Activated CD8-positive, alpha-beta memory T cell treated with anti-CD3 and anti-CD28 coated beads for 1 hour (primary cell): Measurements from ENCODE around the gene PTPRF.
"Not testable (repeated sequence)": the region's sequence is repeated elsewhere in the genome, so short reads cannot be mapped to it uniquely, and the experiment has no call there.

ENCODE experiments used
- DNase-seq, 2 donors: peaks; one replicate each; pipeline ENCODE4 v3.0.0-alpha.2; 2020; ENCODE audit warnings: low read depth in 1 of 2; ENCODE audit errors: extremely low read depth in 1 of 2

The PTPRF gene

DNA sequence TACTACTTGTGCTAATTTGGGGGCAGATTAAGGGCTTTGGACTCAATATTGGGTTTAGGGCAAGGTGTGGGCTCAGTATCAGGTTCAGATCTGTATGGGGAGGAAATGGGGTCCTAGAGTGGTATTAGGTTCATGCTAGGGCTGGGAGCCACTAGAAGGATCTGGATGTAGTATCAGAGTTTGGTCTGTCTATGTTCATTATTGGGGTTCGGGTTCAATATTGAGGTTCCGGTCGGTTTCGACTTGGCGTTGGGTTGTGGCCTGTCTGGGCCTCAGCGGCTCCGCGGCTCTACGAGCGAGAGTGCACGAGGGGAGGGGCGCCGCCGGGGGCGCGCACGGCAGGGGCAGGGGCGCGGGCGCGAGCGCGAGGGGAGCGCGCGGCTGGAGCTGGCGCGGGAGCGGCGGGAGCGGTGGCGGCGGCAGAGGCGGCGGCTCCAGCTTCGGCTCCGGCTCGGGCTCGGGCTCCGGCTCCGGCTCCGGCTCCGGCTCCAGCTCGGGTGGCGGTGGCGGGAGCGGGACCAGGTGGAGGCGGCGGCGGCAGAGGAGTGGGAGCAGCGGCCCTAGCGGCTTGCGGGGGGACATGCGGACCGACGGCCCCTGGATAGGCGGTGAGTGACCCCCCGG lies at the start of gene PTPRF:
TSS of gene PTPRF (plus strand) at position 401 of the 624 bp plus-strand sequence. CDS start 14,193 bp downstream, outside the sequence.
- no peak for DNase-seq

DNA sequence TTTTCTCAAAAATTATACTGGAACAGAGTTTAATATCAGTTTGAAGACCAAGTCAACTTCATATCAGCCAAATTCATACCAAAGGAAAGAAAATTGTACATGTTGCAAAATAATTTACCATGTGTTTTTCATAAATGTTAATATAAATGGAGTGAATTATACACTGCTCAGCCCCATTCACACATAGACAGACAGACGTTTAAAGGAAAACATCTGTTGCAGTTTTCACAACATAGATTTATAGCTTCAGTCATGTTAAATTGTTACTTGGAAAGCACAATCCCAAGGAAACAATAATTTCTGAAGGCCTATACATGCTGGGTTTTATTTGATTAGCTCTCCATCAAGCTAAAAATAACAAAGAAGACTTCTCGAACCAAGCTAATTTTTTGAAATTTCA lies 49.2 kb upstream of the PTPRF start:
- no peak for DNase-seq

DNA sequence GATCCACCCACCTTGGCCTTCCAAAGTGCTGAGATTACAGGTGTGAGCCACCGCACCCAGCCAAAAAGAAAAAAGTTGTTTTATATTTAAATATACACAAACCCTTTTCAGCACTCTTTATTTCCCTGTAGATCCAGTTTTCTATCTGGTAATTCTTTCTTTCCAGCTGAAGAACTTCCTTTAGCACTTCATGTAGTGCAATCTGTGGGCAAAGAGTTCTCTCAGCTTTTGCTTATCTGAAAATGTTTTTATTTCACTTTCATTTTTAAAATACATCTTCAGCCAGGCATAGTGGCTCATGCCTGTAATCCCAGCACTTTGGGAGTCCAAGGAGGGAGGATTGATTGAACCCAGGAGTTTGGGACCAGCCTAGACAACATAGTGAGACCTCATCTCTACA lies 48.5 kb upstream of the PTPRF start:
- no peak for DNase-seq

DNA sequence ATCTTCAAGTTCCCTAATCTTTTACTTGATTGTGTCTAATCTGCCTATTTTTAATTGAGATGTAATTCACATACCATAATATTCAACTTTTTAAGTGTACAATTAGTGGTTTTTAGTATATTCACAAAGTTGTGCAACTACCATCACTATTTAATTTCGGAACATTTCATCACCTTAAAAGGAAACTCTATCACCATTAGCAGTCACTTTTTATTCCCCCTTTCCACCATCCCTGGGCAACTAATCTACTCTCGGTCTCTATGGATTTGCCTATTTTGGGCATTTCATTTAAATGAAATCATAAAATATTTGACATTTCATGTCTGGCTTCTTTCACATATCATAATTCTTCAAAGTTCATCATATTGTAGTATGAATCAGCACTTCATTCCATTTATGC lies 46.3 kb upstream of the PTPRF start:
- DNase-seq, result no peak

DNA sequence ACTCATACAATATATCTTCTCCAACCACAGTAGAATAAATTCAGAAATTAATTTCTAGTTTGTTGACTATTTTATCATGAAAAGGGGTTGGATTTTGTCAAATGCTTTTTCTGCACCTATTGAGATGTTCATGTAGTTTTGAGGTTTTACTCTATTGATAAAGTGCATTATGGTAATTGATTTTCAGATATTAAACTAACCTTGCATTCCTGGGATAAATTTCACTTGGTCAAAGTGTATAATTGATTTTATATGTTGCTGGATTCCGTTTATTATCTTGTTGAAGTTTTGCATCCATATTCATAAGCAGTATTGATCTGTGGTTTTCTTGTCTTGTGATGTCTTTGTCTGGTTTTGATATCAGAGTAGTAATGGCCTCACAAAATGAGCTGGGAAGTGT lies 42.5 kb upstream of the PTPRF start:
- no peak for DNase-seq

DNA sequence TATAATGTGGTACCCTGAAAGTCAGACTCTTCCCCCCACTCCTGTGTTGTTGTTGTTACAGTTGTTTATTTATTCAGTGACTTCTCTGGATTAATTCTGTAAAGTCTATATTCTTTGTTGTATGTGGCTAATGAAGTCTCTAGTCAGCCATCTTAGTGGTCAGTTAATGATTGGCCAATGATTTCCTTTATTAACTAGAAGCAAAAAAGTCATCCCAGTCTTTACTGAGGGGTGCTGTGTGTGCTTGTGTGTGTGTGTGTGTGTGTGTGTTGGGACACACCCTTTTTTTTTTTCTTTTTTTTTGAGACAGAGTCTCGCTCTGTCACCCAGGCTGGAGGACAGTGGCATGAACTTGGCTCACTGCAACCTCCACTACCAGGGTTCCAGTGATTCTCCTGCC lies 39.6 kb upstream of the PTPRF start:
- no peak for DNase-seq

DNA sequence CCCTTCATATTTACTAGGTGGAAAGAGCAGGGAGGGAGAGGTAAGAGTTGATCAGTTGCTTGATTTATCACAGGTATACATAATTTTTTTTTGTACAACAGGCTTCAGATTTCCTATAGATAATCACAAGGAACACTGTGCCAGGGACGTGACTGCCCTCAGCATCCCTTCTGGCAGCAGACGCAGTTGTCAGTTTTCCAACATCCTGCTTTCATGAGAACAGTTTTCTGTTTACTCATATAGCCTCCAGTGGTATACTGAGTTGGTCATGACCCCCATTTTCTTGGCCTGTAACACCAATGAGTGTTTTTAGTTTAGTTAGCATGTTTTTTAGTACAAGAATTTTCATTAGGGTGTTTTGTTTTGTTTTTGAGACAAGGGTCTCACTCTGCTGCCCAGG lies 37.9 kb upstream of the PTPRF start:
- DNase-seq, result no peak

DNA sequence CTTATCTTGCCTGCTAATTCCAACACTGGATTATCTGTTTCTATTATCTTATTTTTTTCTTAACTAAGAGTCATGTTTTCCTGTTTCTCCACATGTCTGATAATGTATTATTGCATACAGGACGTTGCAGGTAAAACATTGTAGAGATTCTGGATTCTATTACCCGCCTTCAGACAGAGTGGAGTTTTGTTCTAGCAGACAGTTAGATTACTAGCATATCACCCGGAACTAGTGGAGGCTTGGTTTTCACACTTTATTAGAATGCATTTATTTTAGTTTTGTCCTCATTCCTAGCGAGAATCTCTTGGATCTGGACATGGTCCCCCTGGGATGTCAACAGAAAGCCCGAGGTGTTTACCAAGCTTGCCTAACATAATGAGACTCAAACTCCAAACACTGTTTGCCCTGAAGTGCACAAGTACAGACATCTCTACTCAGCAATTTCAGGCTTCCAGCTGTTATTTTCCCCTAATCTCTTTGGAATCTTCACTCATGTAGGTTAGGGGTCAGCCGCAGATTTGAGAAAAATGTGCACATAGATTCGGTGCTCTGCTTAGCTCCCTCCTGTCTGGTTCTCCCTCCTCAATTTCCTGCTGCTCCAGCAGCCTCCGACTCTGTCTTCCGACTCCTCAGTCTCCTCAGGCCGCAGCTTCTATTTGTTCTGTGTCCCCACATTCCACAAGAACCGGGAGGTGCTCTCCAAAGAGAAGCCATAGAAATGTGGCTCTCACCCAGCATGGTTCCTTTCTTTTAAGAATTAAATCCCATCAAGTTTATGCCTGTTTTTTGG lies 36.8 kb upstream of the PTPRF start:
- no peak for DNase-seq

DNA sequence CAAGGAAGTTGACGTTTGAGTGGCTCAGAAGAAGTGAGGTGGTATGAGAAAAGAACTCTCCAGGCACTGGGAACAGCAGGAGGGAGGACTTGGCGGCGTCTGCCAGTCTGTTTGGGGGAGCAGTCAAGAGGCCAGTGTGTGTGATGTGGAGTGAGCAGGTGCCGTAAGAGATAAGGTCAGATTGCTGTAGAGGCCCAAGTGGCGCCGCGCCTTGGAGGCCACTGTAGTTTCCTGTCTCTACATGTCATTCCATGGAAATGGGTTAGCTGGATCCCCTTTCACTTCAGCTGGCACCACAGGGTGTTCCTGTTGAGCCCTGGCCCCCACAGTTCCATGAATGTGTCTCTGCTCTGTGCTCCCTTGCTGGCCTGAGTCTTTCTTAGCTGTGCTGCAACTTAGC lies 35.5 kb upstream of the PTPRF start:
- DNase-seq, result no peak

DNA sequence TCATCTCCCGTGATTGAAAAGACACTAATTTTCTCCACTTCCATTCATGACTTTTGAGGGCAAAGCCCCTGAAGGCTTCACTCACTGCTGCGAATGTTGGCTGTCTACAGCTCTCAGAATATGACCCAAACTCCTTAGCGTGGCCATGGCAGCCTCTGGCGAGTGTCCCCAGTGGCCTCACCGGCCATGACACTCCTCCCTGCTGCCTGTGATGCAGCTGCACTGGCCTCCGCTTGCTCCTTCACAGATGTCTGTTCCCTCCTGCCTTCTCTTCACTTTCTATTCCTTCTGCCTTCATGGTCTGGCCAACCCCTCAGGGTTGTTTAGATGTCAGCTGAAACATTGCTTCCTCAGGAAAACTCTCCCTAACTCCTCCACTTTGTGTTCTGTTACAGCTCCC lies 30.8 kb upstream of the PTPRF start:
- no peak for DNase-seq

DNA sequence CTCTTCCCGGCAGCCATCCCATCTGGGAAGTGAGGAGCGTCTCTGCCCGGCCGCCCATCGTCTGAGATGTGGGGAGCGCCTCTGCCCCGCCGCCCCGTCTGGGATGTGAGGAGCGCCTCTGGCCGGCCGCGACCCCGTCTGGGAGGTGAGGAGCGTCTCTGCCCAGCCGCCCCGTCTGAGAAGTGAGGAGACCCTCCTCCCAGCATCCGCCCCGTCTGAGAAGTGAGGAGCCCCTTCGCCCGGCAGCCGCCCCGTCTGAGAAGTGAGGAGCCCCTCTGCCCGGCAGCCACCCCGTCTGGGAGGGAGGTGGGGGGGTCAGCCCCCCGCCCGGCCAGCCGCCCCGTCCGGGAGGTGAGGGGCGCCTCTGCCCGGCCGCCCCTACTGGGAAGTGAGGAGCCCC lies 28.9 kb upstream of the PTPRF start:
- DNase-seq, result not testable (repeated sequence)

DNA sequence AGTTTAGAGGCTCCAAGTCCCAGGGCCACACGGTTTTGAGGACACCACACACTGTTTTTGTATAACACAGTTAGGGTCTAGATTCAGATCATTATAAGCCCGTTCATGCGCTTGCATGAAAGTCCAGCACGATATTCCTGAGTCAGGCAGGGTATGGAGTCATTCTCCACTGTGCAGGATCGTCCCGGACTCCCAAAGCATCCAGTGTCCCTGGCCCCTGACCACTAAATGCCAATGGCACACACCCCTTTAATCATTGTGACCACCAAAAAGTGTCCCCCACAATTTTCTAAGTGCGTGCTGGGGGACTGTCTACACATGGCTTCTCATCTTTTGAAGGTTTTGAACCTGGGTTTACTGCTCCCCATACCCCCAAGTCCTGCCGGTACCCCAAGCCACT lies 27.1 kb upstream of the PTPRF start:
- no peak for DNase-seq

DNA sequence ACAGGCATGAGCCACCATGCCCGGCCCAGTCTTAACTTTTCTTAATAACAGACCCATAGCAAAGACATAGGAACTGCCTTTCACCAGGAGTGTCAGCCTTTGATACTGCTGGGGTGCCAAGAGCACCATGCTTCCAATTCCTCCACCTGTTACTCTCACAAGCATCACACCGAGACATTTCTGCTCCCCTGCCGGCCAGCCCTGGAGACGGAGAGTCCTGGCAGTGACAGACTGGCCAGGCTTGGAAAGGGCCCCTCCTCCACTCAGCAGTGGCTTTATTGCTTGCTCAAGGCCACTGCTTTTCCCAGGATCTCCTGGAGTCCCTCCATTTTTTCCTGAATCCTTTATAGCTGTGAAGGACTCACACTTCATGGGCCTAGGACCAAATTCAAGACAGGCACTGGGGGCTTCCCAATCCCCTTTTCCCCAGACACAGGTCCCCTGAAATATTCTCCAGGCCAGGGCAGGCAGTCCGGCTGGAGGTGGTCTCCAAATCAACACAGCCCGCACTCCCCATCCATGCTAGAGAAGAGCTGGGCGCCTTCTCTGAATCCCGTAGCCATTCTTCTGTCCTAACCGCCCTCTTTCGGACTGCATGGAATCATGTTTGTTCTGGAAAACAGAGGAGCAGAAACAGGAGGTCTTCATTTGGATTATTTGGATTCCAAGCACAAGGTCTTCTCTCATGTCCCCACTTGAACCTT lies 25.5 kb upstream of the PTPRF start:
- DNase-seq, result no peak

DNA sequence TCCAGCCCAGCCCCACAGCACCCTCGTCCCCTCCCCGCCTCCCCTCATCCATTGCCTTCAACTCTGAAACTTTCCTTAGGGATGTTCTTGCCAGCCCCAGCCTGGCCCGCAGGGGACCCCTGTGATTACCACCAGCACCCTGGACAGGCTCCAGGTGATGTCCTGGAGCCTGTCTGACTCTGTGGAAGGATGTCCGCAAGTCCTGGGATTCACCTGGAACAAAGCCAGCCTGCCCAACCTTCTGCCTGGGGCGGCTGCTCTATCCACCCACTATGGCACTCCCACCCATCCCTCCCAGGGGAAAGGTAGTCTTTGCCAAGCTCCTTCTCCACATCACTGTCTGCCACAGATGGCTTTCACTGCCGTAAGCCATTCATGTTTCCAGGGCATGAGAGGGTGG lies 24.4 kb upstream of the PTPRF start:
- no peak for DNase-seq

DNA sequence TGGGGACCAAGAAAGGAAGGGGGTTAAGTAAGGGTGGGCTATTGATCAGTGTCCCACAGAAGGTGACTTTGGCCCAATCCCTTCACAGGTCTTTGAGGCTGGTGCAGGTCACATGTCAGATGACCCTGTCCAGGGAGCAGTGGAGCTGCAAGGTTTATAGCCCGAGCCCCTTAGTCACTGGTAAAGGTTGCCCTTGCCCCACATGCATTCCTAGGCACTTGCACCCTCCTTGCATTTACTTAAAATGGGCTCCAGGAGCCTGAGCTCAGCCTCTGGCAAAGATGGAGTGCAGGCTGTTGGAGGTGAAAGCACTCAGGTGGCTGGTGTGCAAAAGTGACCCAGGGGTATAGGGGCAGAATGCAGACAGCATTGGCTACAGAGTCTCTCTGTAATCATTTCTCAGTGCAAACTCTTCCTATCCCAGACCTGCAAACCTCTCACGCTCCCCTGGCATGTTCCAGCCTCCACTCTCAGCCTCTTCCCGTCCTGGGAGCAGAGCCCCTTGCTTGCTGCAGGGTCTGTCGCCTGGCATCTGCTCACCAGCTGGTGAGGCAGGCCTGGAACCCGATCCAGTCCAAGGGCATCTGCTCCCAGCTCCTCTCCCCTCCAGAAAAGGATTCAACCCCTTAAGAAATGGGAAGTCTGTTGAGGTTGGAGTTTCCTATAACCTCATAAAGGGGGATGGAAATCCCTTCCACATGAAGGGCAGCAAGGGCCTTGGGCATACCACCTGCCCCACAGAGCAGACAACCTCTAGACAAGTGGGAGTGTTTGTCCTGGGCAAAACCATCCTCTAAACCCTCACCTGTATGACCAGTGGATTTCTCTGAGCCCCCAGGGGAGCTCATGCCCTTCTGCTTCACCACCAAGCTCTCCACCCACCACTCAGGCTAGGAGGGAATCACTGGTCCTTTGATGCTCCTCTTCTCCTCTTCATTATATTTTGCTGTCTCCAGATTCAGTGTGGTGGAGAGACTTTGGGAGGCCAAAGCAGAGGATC lies 23.1 kb upstream of the PTPRF start:
- DNase-seq, result no peak

DNA sequence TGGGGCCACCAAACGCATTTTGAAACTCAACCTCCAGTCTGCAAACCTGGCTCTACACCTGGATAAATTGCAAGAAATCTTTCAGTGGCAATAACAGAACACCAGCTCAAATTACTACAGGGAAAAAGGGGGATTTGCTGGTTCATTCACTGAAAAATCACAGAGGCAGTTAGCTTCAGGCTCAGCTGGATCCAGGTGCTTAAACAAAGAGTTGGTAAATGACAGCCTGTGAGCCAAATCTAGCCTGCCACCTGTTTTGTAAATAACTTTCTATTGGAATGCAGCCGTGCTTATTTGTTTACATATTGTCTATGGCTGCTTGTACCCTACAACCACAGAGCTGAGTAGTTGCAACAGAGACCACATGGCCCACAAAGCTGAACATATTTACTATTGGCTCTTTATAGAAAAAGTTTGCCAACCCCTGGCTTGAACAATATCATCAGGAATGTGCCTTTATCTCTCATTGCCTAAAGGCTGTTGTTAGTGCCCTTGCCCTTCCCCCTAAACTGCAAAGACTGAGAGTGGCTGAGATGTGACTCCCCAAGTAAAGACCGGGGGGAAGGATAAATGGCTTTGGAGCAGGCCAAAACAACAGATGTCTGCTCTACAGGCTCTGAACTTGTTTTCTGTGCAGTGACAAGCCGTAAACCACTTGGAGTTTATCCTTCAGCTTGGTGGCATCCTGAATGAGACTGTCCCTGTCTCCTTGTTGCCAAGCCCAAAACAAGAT lies 21.5 kb upstream of the PTPRF start:
- DNase-seq, result no peak

DNA sequence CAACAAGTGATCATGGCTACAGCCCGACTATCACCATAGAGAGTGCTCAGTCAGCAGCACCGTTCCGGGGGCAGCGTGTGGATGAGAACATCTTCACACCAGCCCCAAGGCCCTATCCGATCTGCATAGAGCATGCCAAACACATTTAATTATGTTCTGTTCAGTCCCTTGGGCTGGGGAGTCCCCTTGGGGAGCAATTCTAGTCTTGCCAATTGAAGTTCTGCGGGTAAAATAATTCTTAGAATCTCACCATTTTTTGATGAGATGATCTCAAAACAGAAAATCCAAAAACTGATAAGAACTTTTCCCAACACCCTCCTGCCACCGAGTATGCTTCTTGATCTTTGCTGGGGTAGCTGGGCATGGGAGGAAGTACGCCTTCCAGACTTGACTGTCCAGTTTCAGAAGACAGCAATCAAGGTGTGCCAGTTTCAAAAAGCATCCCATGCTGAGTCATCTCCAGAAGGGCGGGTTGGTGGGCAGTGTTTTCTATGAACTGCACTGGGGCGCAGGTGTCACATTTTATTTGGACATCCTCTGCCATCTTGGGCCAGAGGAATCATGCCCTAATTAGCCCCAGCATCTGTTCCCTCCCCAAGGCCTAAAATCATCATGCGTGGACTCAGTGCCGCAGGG lies 20.8 kb upstream of the PTPRF start:
- no peak for DNase-seq

DNA sequence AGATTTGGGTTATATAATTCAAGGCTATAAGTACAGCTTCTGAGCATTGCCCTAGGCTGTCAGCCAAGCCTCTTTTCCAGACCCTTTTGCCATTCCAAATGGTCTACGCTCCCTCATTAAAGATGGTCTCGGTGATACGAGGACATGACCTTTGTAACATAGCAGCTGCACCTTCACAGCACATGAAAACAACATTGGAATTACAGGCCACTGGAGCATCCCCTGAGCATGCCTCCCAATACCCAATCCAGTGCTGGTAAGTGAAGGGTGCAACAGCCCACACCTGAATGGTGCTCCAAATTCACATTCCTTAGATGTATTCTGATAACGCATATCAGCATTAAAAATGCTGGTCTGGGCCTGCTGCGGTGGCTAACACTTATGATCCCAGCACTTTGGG lies 20.1 kb upstream of the PTPRF start:
- DNase-seq, result no peak

DNA sequence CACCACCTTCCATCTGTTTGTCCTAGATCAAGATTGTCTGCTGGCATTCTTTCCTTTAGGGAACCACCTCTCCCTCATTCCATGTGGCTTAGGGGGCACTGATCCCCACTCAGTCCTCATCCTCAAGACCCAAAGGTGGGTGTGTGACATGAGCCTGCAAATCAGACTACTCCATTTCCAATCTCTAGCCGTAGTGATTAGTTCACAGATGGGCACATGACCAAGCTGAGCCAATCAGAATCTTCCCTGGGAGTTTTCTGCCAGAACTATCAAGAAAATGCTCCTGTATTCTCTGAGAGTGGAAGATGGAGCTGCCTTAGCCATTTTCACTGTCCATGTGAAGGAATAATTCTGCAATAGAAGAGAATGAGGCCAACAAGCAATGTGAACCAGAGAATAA lies 19.3 kb upstream of the PTPRF start:
- DNase-seq, result no peak

DNA sequence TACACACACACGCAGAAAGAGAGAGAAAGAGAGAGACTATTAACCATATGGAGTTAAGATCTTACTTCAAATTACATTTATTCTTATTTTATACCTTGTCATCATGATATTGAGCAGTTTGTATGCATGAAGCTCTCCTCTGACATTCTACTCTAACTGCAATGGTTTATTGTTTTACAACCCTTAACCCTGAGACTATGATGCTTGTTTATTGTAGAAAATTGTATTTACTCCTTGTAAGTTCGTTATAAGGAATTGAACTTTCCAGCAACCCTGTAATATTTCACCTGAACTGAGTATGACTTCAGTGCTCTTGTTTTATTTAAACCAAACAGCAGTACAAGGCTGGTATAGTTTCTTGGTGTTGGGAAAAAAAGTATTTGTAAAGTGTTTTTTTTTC lies 18.6 kb upstream of the PTPRF start:
- DNase-seq, result no peak
